Activated naive CD4-positive, alpha-beta T cell treated with anti-CD3 and anti-CD28 coated beads for 36 hours (primary cell): ENCODE measurements around the gene UGT2B11. TPM values are rescaled to one million over a fixed set of nuclear protein-coding genes. Genes with fewer than 3 reads are reported as not detected.
"Not testable (repeated sequence)": the region's sequence is repeated elsewhere in the genome, so short reads cannot be mapped to it uniquely, and the experiment has no call there.

Source experiments
- CTCF ChIA-PET: fragments of 350-600 bp; sonication (Branson Sonifier 250); formaldehyde crosslinking; loops from one replicate; lab custom pipeline; 2021; ENCODE audit warnings: antibody characterized with exemption; lab: Charles Lee
- DNase-seq: peaks from one replicate; pipeline ENCODE4 v3.0.0-alpha.2; 2020
- H3K27ac Mint-ChIP-seq: one replicate; pipeline ENCODE4 v1.8.0; 2021; ENCODE audit warnings: mild to moderate bottlenecking, mixed read lengths
- H3K27me3 Mint-ChIP-seq: one replicate; pipeline ENCODE4 v1.8.0; 2021; ENCODE audit warnings: low read depth, mixed read lengths
- H3K36me3 Mint-ChIP-seq: one replicate; pipeline ENCODE4 v1.8.0; 2021; ENCODE audit warnings: low read depth, mixed read lengths
- H3K4me1 Mint-ChIP-seq: one replicate; pipeline ENCODE4 v1.8.0; 2021; ENCODE audit warnings: low read depth, mixed read lengths
- H3K4me3 Mint-ChIP-seq: one replicate; pipeline ENCODE4 v1.8.0; 2021; ENCODE audit warnings: mild to moderate bottlenecking, moderate library complexity, mixed read lengths
- H3K9me3 Mint-ChIP-seq: one replicate; pipeline ENCODE4 v1.8.0; 2021; ENCODE audit warnings: mixed read lengths
- intact Hi-C: fragments of 100-400 bp; cut with micrococcal nuclease; formaldehyde crosslinking; loops from one replicate; pipeline ENCODE4 v1.15.1; 2023
- total RNA-seq, 2 experiments: library from RNA; stranded (reverse); gene quantifications; one replicate each; pipeline ENCODE4 v1.2.3, GENCODE V29; 2021

The UGT2B11 gene
- total RNA-seq, 2 experiments from 2014 or later: not detected

DNA sequence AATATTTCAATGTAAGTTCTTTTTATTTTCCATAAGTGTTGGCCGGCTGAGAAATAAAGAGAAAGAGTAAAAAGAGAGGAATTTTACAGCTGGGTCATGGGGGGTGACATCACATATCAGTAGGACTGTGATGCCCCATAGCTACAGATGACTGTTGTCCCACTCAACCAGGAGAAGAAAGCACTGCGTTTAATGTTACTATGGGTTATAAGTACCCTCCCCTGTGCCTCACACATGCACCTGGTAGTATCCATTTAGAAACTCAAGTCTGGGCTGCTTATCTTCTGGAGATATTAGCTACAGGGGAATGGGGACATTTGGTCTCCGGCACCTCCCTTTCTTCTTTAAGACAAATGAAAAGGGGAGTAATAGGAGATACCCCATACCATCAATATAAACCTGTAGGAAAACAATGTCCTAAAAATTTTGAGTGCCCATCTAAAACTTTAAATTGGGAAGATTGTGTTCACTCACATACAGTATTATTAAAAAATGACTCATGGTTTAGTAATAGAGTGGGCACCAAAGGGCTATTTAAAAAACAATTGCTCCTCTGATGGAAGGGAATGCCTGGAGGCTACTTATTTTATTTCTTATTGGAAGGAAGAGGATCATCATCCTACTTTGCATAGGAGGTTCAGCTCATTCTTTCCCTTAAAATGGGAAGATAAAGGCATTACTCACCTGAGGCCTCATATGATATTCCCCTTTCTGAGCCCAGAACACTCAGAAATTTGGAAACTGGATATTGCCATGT lies 18.2 kb downstream of the UGT2B11 start:
- Mint-ChIP-seq H3K4me3 (no peak overlapping the region), H3K9me3 (peaks cover 3% of the 10 kb centered on the region), H3K36me3 (no peaks in the 10 kb centered on the region), H3K27ac (no peak overlapping the region), H3K4me1 (no peaks in the 10 kb centered on the region), H3K27me3 (peaks cover 3% of the 10 kb centered on the region)
- intact Hi-C loops: no loop called here
- DNase-seq: no peak
- CTCF ChIA-PET: no interaction called here

GRCh38 chr4:69194166-69194565 lies 20.4 kb downstream of the UGT2B11 start:
- Mint-ChIP-seq H3K27me3 (peaks cover 3% of the 10 kb centered on the region), H3K27ac (no peak overlapping the region), H3K36me3 (no peaks in the 10 kb centered on the region), H3K4me3 (no peak overlapping the region), H3K4me1 (no peaks in the 10 kb centered on the region), H3K9me3 (peaks cover 3% of the 10 kb centered on the region)
- CTCF ChIA-PET: no interaction called here
- DNase-seq: no peak
- intact Hi-C loops: no loop called here

DNA sequence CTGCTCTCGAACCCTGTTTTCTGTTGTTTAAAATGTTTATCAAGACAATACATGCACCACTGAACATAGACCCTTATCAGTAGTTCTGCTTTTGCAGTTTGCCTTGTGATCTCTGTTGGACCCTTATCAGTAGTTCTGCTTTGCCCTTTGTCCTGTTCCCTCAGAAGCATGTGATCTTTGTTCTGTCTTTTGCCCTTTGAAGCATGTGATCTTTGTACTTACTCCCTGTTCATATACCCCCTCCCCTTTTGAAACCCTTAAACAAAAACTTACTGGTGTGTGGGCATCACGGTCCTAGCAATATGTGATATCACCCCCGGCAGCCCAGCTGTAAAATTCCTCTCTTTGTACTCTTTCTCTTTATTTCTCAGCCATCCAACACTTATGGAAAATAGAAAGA lies 22.6 kb downstream of the UGT2B11 start:
- H3K27ac Mint-ChIP-seq, DNase-seq, H3K4me1 Mint-ChIP-seq, CTCF ChIA-PET, H3K36me3 Mint-ChIP-seq, H3K27me3 Mint-ChIP-seq, H3K4me3 Mint-ChIP-seq, intact Hi-C loops, H3K9me3 Mint-ChIP-seq: not testable (repeated sequence)

- intact Hi-C loops, CTCF ChIA-PET: not testable (repeated sequence)
These were observed 23.9 kb downstream of the UGT2B11 start for GRCh38 chr4:69190621-69191020.

GRCh38 chr4:69181519-69182169 lies 32.9 kb downstream of the UGT2B11 start:
- H3K9me3 Mint-ChIP-seq, H3K4me3 Mint-ChIP-seq, H3K36me3 Mint-ChIP-seq, H3K27ac Mint-ChIP-seq, DNase-seq, CTCF ChIA-PET, intact Hi-C loops, H3K4me1 Mint-ChIP-seq, H3K27me3 Mint-ChIP-seq: not testable (repeated sequence)

More at GRCh38 chr4:69190621-69191020, 23.9 kb downstream of the UGT2B11 start:
- H3K36me3 Mint-ChIP-seq, H3K4me3 Mint-ChIP-seq, DNase-seq, H3K27ac Mint-ChIP-seq, H3K9me3 Mint-ChIP-seq, H3K27me3 Mint-ChIP-seq, H3K4me1 Mint-ChIP-seq: not testable (repeated sequence)

DNA sequence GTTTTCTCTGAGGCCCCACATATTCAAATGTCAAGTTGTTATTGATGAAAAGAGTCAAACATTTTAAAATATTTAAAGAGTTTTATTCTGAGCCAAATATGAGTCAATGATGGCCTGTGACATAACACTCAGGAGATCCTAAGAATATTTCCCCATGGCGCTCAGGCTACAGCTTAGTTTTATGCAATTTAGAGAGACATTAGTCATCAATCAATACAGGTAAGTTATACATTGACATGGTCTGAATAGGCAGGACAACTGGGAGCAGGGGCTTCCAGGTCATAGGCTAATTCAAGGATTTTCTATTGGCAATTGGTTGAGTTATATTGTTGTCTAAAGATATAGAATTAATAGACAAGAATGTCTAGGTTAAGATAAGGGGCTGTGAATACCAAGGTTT lies 34.7 kb downstream of the UGT2B11 start:
- CTCF ChIA-PET: interaction anchor here (0.6 kb wide), 1 partner anchor 679 kb away, joined by 4 read pairs; no protein-coding TSS in a partner anchor
- H3K36me3 Mint-ChIP-seq, H3K27ac Mint-ChIP-seq, H3K4me3 Mint-ChIP-seq, H3K27me3 Mint-ChIP-seq, H3K9me3 Mint-ChIP-seq, intact Hi-C loops, DNase-seq, H3K4me1 Mint-ChIP-seq: not testable (repeated sequence)

DNA sequence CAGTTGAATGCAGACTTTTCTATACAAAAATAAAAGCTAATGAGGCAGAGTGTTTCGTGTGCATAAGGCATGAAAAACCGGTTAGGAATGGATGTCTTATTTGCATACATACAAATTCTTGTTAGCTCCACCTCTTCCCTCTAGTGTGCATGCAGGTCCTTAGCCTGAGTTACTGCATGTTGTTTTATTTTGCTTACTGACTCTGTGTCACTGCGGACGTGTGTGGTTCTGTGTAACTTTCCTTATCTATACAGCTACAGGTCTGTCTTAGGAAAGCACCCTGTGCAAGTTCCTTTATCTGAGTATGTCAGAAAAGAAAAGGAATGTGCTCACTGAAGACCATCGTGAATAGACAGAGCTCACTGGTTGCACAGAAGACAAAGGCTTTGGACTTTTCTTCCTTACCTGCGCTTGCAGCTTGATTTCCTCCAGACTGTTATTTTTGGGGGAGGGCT lies 35.8 kb downstream of the UGT2B11 start:
- H3K4me1 Mint-ChIP-seq, intact Hi-C loops, H3K27ac Mint-ChIP-seq, H3K4me3 Mint-ChIP-seq, H3K27me3 Mint-ChIP-seq, DNase-seq, H3K36me3 Mint-ChIP-seq, H3K9me3 Mint-ChIP-seq: not testable (repeated sequence)
- CTCF ChIA-PET: interaction anchor here (0.6 kb wide), 1 partner anchor 702 kb away, joined by 4 read pairs; no protein-coding TSS in a partner anchor

GRCh38 chr4:69170233-69171134 lies 44.1 kb downstream of the UGT2B11 start:
- not testable (repeated sequence) for H3K36me3 Mint-ChIP-seq, H3K27me3 Mint-ChIP-seq, H3K4me3 Mint-ChIP-seq, H3K4me1 Mint-ChIP-seq, H3K27ac Mint-ChIP-seq, H3K9me3 Mint-ChIP-seq
- intact Hi-C loops: loop anchor here (1.0 to 5.0 kb wide), 2 partner anchors 672 to 898 kb away; no protein-coding TSS in a partner anchor
- DNase-seq: peak; percentile 48
- CTCF ChIA-PET: interaction anchor here (0.6 to 1.1 kb wide), 2 partner anchors 671 to 677 kb away, joined by 4 to 5 read pairs; no protein-coding TSS in a partner anchor

GRCh38 chr4:69169171-69169570 lies 45.4 kb downstream of the UGT2B11 start:
- H3K36me3 Mint-ChIP-seq, H3K4me1 Mint-ChIP-seq, H3K4me3 Mint-ChIP-seq, intact Hi-C loops, H3K27me3 Mint-ChIP-seq, H3K9me3 Mint-ChIP-seq, H3K27ac Mint-ChIP-seq, DNase-seq: not testable (repeated sequence)
- CTCF ChIA-PET: interaction anchor here (0.7 to 1.1 kb wide), 2 partner anchors 503 to 670 kb away, joined by 4 read pairs; no protein-coding TSS in a partner anchor

DNA sequence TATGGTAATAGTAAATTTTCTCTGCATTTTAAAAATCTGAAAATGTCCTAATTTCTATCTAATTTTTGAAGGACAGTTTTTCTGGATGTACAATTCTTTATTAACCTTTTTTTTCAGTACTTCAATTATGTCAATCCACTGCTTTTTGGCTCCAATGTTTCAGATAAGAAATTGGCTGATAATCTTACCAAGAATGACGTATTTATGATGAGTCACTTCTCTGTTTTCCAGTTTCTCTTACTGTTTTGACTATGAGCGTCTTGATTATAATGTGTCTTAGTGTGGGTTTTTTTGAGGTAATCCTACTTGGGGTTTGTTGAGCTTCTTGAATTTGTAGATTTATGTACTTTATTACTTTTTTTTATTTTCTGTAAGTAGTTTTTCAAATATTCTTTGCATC lies 47.2 kb downstream of the UGT2B11 start:
- Mint-ChIP-seq H3K4me3 (no peak overlapping the region), H3K27ac (no peak overlapping the region), H3K36me3 (no peaks in the 10 kb centered on the region), H3K4me1 (no peaks in the 10 kb centered on the region), H3K27me3 (no peaks in the 10 kb centered on the region), H3K9me3 (no peaks in the 10 kb centered on the region)
- CTCF ChIA-PET: interaction anchor here (0.6 kb wide), 1 partner anchor 594 kb away, joined by 3 read pairs; no protein-coding TSS in a partner anchor
- no peak for DNase-seq
- intact Hi-C loops: no loop called here

- intact Hi-C loops, DNase-seq, H3K9me3 Mint-ChIP-seq, H3K27me3 Mint-ChIP-seq, H3K4me1 Mint-ChIP-seq, H3K4me3 Mint-ChIP-seq, H3K36me3 Mint-ChIP-seq, CTCF ChIA-PET, H3K27ac Mint-ChIP-seq: not testable (repeated sequence)
These were observed 48.2 kb downstream of the UGT2B11 start for GRCh38 chr4:69166376-69166775.

DNA sequence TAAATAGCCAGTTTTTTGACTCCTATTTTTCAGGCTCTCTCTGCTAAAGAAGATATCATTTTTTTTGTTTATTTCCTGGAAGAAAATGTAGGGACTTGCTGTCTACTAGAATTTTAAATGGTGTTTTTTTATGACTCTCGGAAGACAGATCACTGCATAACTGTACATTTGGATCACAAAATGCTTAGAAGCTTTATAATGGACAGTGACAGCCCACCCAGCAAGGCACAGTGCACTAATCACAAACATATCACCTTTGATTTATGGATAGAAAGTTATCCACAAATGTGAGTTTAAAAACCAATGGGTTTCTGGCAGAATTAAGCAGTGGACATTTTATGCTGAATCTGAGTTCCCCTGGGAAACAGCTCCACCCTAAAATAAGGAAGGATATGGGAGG lies 48.8 kb downstream of the UGT2B11 start:
- H3K4me1 Mint-ChIP-seq, H3K9me3 Mint-ChIP-seq, DNase-seq, intact Hi-C loops, H3K4me3 Mint-ChIP-seq, H3K27ac Mint-ChIP-seq, H3K27me3 Mint-ChIP-seq, H3K36me3 Mint-ChIP-seq, CTCF ChIA-PET: not testable (repeated sequence)
